Mesenteric fat pad (tissue), 1 donor: Measurements from ENCODE around the gene ZNF581. TPM values are rescaled to one million over a fixed set of nuclear protein-coding genes. Genes with fewer than 3 reads are reported as not detected.

Experiments
- DNase-seq: peaks from one replicate; pipeline ENCODE4 v3.0.0-alpha.2; 2020; ENCODE audit warnings: low spot score
- total RNA-seq: library from RNA; stranded (reverse); fragmentation: NEBNext Ultra II Directional; extraction: Animal tissue kit (Norgen Biotek cat#: 25700); gene quantifications from one replicate; pipeline ENCODE4 v1.2.1, GENCODE V29; 2021
- donor health status: DM: yes; HTN: yes; CAD: no.

The ZNF581 gene
- total RNA-seq, 1 donor from 2014 or later = 11.3 TPM

- no peak for DNase-seq
These were observed 32.0 kb upstream of the ZNF581 start for GRCh38 chr19:55611300-55611982.

GRCh38 chr19:55611983-55612645, 31.3 kb upstream of the ZNF581 start:
- no peak for DNase-seq

- no peak for DNase-seq
These were observed 30.1 kb upstream of the ZNF581 start for GRCh38 chr19:55613396-55613795.

GRCh38 chr19:55613930-55614710, 29.3 kb upstream of the ZNF581 start:
- DNase-seq = no peak

- no peak for DNase-seq
These were observed 28.5 kb upstream of the ZNF581 start for GRCh38 chr19:55614711-55615542.

GRCh38 chr19:55615543-55616394, 27.7 kb upstream of the ZNF581 start:
- no peak for DNase-seq

GRCh38 chr19:55616395-55616875, 27.0 kb upstream of the ZNF581 start:
- DNase-seq = no peak

GRCh38 chr19:55617426-55617825, 26.0 kb upstream of the ZNF581 start:
- DNase-seq = no peak

GRCh38 chr19:55618426-55618825, 25.0 kb upstream of the ZNF581 start:
- DNase-seq = no peak

- DNase-seq = no peak
These were observed 24.2 kb upstream of the ZNF581 start for GRCh38 chr19:55619286-55619685.

GRCh38 chr19:55620410-55621204, 22.8 kb upstream of the ZNF581 start:
- DNase-seq = no peak

GRCh38 chr19:55621205-55621672, 22.2 kb upstream of the ZNF581 start:
- no peak for DNase-seq

- no peak for DNase-seq
These were observed 21.7 kb upstream of the ZNF581 start for GRCh38 chr19:55621673-55622231.

GRCh38 chr19:55622242-55622969, 21.0 kb upstream of the ZNF581 start:
- DNase-seq = no peak

- no peak for DNase-seq
These were observed 20.3 kb upstream of the ZNF581 start for GRCh38 chr19:55623130-55623529.

GRCh38 chr19:55623561-55623960, 19.9 kb upstream of the ZNF581 start:
- no peak for DNase-seq

- peak; percentile 99 for DNase-seq
These were observed 19.1 kb upstream of the ZNF581 start, which contains the start of gene ZNF784 for GRCh38 chr19:55624109-55625003. ZNF784 (minus strand) TSS chr19:55624566; CDS start chr19:55624561, 5 bp downstream.
